ENCODE results near the gene MBNL2.

Gene MBNL2

DNA sequence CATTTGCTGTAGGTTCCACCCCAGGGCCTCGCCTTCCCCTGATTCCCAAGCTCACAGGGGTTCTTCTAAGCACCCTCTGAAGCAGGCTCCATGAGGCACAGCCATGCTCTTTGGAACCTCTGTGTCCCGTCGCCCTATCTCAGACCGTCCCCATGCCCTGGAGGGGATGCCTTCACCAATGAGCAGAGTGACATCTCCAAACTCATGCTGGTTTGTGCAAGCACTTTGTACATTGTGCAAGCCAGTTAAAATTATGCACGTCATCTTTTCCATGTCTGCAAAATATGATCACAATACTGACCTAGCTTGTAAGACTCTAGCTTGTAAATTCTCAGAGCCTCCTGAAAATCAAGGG lies 165.3 kb downstream of the MBNL2 start:
- DNase-seq, result no peak

DNA sequence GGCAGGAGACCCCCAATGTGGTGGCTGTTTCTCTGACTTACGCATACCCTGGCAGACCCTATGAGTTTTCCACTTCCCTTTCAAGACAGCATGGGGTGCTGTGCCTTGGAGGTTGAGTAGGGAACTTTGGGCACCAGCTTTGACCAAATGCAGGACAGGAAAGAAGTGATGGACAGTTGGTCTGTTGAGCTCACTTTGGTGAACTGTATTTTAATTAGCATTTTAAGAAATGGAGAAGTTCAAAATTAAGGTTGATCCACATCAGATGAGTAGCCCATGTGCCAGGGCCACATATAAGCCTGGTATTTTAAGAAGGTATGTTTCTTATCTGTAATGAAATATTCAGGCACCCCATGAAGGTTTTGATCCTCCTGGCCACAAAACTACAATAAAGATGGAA lies 165.8 kb downstream of the MBNL2 start:
- no peak for DNase-seq

- no peak for DNase-seq
These were observed 166.2 kb downstream of the MBNL2 start for GRCh38 chr13:97388373-97388772.

- DNase-seq, result no peak
These were observed 168.9 kb downstream of the MBNL2 start for GRCh38 chr13:97390941-97391600.

DNA sequence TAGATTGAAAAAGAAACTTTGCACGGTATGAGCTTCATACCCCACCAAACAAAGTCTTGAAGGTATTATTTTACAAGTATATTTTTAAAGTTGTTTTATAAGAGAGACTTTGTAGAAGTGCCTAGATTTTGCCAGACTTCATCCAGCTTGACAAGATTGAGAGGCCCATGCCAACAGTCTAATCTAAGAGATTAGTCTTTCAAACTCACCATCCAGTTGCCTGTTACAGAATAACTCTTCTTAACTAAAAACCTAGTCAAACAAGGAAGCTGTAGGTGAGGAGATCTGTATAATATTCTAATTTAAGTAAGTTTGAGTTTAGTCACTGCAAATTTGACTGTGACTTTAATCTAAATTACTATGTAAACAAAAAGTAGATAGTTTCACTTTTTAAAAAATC lies 169.9 kb downstream of the MBNL2 start:
- DNase-seq, result no peak

DNA sequence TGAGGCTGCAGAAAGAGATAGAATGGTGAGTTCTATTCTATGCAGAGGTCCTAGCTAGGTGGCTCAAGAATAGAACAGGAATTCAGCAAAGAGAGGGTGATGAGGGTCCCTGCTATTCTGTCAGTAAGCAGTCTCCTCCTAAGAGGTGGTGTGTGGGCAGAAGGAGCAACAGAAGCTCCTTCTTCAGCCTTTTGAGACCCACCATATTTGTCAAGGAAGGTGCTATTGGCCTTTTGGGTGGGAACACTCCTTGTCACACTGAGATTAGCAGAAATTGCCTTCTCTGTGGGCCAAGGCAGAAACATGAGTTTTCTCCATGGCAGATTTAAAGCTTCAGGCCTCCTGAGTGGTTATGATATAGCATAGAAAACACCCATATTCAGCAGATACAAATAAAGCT lies 172.4 kb downstream of the MBNL2 start:
- DNase-seq, result no peak

GRCh38 chr13:97395447-97396136 lies 173.5 kb downstream of the MBNL2 start:
- no peak for DNase-seq

DNA sequence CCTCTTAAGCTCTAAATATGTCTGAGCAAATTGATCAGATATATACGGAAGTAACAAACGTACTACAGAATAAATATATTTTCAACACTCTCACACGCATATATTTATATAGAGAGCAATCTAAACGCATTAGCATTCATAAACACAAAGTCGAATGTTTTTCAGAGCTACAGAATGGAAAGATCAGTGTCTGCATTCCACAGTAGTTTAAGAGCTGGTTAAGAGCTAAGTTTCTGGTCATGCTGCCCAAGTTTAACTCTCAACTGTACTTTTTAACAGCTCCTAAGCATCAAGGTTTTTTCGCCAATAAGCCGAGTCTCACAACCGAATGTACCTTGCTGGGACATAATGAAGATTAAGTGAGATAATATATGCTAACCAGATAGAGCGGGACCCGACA lies 175.1 kb downstream of the MBNL2 start:
- DNase-seq, result no peak

DNA sequence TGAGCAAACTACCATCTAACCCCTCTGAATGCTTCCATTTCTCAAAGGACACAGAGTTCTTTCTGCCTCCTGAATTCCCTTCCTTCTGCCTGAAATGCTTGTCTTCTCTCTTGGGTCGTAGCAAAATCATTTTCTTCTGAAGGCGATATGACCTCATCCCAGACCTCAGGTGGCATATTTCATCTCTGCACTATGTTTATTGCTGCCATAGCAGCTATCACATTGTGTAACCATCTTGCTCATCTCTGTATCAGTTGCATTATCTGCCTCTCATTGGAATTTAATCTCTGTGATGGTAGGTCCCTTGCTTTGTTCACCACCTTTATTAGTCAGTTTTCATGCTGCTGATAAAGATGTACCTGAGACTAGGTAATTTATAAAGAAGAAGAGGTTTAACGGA lies 179.3 kb downstream of the MBNL2 start:
- DNase-seq, result no peak

DNA sequence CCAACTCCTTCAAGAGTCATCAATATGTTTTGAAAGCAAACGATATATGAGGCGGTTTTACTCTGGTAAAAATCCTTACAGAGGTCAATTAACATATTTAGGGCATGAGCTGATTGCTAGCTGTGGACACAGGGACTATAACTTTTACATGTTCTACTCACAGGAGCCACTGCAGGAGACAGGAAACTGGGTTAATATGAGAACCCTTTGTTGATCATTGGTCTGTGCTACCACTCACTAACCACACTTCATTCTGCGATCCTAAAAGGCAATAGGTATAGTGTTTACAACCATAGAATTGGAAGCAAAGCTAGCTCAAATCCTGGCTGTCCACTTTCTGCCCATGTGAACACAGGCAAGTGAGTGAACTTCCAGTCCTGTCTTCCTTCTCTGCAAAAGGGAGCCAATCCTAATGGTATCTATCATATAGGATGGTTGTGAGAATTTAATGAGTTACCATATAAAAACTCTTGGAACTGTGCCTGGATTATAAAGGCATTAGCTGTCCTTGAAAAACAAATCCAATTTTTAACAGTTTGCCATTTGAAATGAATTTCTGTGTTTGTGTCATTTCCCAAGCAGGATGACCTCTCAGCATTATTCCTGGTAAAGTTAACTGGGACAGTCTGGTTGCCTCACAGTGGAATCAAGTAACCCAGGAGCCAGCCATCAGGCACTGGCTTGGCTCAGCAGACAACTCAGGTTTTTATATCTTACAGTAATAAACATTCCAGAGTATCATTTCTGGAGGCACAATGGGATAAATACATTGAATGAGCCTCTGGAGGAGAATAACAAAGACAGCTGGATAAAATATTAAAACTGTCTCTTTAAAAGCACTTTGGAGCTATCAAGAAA lies 182.0 kb downstream of the MBNL2 start:
- DNase-seq, result no peak

GRCh38 chr13:97407540-97407939 lies 185.4 kb downstream of the MBNL2 start:
- DNase-seq, result no peak

- DNase-seq, result no peak
These were observed 186.8 kb downstream of the MBNL2 start for GRCh38 chr13:97408938-97409337.

GRCh38 chr13:97411984-97412383 lies 189.9 kb downstream of the MBNL2 start:
- DNase-seq, result no peak

GRCh38 chr13:97413694-97414093 lies 191.6 kb downstream of the MBNL2 start:
- DNase-seq, result no peak

- no peak for DNase-seq
These were observed 192.3 kb downstream of the MBNL2 start for GRCh38 chr13:97414392-97414791.

DNA sequence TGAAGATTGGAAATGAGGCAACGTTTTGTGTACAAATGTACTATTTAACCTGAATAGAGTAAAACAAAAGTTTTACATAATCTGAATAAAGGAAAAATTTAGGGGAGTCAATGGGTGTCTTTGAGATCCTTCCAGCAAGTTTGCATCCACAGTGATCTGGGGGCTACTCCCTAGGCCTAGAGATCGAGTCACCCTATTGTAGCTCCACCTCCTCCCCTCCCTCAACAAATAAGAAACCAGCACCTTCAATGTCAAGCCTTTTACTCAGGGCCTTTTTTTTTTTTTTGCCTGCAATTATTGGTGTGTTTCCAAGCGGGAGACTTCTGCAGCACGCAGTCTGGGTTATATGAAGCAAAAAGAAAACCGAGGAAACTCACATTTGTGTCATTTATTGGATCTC lies 195.6 kb downstream of the MBNL2 start:
- DNase-seq, result no peak

GRCh38 chr13:97422118-97423054 lies 200.3 kb downstream of the MBNL2 start:
- DNase-seq, result no peak

- no peak for DNase-seq
These were observed 201.3 kb downstream of the MBNL2 start for GRCh38 chr13:97423300-97424045.

GRCh38 chr13:97425590-97425989 lies 203.5 kb downstream of the MBNL2 start:
- no peak for DNase-seq

DNA sequence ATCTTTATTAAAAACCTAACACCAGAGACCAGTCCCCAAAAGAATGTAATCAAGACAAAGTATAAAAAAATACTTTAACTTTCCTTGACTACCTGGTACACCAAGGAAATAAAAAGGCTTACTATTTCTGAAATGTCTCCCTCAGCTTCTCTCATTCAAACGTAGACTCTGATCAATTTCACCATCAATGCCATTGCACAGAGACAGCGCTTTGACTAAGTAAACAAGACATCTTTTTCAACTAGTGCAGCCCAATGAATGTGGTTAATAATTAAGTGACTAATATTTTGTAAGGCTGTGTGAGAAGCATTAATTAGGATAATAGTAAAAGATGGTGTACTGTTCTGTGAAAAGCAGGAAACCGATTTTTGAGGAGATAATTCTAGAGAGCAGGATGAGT lies 204.6 kb downstream of the MBNL2 start:
- DNase-seq, result no peak

DNA sequence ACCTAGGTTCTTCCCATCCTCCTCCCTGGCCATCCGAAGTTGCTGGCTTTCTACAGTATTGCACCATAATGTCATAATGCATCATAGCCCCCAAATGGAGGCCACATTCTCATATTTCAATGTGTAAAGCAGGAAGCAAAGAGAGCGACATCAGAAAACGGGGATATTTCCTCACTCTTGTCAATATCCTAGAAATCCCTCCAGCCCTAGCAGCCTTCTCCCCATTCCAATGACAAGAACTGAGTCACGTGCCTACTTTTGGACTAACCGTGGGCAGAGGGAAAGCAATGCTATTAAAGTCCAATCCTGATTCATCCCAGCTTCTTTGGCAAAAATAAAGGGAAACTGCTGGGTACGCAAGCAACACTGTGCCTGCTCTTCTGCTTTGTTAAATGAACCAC lies 207.5 kb downstream of the MBNL2 start:
- no peak for DNase-seq

- no peak for DNase-seq
These were observed 208.2 kb downstream of the MBNL2 start for GRCh38 chr13:97430296-97430695.
